Measurements from ENCODE around the gene TXK.
"Not testable (repeated sequence)": the region's sequence is repeated elsewhere in the genome, so short reads cannot be mapped to it uniquely, and the experiment has no call there.

Gene TXK

DNA sequence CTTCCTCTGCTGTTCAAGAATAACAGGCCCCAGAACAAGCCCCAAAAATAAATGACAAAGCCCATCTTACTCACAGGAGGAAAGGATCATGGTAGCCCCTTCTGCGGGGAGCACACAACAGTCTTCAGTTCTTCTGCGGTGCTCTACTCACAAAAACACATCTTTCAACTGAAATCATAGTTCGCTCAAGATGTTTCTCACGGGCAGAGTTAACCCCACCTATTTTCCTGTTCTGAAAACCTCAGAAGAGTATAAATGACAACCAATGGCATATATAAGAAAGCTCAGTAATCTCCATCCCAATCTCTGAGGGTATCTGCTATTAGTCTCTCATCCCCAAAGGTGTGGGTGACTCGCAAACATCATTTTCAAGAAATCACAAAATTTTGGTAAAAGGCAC, at the start of gene TXK:
TSS of gene TXK (minus strand) at position 170 of the 400 bp plus-strand sequence. CDS start at position 90, 80 bp downstream.
- DNase-seq, result no peak

DNA sequence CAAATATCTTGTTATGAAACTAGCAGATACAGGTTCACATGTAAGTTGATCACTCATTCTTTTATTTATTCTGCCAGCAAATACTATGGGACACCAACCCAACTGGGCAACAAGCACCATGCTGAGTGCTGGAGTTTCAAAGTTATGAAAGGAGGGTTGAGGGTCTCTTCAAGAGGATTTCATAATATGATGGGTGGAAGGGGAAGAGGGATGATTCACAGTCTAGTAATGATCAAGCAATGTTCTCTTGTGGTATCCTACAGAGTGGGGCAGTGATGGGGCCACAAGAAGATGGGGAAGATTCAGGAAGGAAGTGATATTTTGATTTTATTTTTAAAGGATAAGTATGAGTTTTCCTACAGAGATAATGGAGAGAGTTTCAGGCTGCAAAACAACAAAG, 46.2 kb upstream of the TXK start:
- DNase-seq, result peak; percentile 72

DNA sequence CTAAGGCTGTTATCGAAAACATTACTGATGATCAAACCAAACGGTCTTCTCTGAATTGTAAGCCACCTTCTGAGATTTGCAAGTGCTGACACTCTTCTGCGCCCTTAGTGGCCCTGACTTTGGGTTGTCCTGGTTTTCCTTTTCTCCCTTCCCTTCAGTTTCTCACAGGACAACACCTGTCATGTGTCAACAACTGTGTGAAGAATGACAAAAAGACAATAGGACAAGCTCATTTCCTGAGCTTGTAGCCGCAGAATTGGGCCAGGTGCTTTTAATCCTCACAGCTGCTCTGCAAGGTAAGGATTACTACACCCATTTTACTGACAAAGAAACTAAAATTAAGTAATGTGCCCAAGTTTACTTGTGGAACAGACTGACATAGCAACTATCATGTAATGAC, 44.9 kb upstream of the TXK start:
- no peak for DNase-seq

DNA sequence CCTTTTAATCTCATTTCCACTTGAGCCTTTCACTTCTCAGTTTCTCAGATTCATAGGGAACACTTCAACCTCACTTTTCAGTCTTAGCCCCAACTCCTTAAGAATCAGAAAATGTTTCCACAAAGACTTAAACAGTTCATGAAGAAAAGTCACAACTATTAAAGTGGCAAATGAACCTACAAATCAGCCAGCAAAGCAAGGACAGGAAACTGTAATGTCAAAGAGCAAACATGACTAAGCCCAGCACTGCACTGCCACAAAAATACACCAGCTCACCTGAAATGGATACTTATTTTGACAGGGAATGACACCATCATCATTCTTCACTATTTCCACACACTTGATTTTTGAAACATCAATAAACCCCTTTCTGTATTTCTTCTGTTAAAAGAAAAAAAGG, 41.8 kb upstream of the TXK start:
- DNase-seq, result no peak

DNA sequence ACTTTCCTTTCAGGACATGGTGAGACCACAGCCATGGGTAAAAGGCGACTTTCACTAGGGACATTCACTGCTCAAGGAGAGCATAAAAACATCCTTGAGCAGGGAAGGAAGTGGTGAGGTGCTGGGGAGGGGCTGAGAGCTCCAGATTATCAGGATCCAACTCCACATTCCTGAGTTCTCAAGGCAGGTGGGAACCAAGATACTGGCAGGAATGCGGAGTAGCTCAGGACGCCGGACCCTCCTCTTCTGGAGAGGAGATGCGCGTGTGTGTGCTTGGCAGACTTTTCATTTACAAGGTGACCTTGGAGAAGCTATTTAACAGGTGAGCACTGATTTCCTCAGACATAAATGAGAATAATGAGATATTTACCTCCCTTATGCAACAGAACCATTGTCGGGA, 41.3 kb upstream of the TXK start:
- no peak for DNase-seq

DNA sequence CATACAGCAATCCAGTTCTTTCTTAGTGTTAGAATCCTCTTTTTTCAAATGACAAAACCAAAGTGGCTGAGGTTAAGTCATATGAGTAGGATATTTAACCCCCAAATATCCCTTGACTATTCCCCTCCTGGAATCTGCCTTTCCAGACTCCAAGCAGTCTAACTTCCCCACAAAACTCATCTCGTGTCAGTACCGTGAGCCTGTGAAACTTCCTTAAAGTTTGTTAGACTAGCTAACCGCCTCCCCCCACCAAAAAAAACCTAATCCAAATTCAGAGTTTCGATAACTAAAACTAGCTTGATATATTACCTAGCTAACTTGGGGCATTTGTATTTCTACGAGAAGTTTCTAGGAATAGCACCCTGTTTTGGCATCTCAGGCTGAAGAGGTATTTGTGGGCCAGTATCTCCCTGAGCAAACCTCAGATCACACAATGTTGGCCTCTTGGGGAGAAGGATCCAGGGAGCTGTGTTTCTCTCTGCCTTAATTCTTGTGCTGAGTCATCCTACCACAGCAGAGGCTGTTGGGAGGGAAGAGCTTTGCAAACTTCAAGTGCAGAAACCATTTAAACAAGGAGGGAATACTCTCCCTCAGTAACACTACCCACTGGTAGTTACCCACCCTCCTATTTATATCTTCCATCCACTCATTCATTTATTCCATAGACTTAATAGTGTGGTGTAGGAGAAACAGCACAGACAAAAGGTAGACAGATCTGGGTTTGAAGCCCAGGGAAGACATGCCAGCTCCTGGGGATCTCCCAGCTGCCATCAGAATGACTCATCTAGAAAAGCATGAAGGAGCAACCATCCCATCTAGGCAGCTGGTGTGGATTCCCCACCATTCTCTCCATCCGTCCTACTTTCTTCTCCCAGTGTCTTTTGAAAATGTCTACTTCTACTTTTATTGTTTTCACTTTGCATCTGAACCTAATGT, 39.3 kb upstream of the TXK start:
- no peak for DNase-seq

- DNase-seq, result no peak
Observed at GRCh38 chr4:48172651-48173050, 38.6 kb upstream of the TXK start.

- no peak for DNase-seq
Observed at GRCh38 chr4:48169636-48170035, 35.6 kb upstream of the TXK start.

- DNase-seq, result no peak
Observed at GRCh38 chr4:48167538-48168263, 33.7 kb upstream of the TXK start.

DNA sequence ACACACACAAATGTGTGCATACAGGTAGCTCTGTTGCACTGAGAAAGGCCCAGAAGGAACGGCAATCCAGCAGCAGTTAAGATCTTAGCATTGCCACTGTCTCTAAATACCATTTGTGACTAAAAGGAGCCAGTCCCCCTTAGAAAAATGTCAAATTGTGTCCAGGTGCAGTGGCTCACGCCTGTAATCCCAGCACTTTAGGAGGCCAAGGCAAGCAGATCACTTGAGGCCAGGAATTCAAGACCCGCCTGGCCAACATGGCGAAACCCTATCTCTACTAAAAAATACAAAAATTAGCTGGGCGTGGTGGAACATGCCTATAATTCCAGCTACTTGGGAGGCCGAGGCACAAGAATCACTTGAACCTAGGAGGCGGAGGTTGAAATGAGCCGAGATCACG, 30.5 kb upstream of the TXK start:
- DNase-seq, result not testable (repeated sequence)

DNA sequence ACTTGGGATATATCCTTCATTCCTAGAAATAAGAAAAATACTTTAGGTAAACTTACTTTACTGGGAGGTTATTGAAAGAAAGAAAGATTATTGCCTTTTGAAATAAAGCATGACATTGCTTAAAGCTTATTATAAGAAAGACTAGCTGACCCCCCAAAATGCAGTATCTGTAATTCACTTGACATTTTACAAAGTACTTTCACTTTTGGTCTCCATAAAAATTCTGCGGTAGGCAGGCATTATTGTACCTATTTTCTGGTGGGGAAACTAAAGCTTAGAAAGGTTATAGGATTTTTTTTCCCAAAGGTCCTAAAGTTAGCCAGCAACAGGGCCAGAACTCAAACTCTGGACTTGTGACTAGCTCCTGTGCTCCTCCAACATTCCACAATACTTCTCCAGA, 29.7 kb upstream of the TXK start:
- no peak for DNase-seq

GRCh38 chr4:48162162-48162561, 28.1 kb upstream of the TXK start:
- no peak for DNase-seq

DNA sequence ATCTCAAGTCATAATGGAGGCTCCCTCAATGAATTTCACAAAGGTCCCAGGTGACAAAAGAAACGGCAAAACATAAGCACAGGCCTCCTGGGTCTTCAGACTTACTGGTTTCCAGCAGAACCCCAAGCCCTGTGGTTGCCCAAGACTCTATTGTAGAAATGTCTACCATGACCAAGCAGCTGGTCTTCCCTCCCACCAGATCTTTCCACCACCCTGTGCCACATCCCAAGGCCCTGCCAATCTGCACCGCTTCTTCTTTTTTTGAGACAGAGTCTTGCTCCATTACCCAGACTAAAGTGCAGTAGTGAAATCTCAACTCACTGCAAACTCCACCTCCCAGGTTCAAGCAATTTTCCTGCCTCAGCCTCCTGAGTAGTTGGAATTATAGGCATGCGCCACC, 23.2 kb upstream of the TXK start:
- no peak for DNase-seq

- no peak for DNase-seq
Observed at GRCh38 chr4:48156423-48156822, 22.4 kb upstream of the TXK start.

GRCh38 chr4:48153791-48154550, 19.9 kb upstream of the TXK start:
- no peak for DNase-seq

DNA sequence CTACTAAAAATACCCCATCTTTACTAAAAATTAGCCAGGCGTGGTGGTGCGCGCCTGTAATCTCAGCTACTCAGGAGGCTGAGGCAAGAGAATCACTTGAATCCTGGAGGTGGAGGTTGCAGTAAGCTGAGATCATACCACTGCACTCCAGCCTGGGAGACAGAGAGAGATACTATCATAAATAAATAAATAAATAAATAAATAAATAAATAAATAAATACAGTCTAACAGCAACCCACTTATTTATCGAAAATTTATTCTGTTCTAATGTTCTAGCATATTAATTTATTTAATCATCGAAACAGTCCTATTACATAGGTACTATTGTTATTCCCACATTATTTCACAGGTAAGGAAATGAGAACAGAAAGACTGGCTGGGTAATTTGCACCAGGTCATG, 18.2 kb upstream of the TXK start:
- no peak for DNase-seq

DNA sequence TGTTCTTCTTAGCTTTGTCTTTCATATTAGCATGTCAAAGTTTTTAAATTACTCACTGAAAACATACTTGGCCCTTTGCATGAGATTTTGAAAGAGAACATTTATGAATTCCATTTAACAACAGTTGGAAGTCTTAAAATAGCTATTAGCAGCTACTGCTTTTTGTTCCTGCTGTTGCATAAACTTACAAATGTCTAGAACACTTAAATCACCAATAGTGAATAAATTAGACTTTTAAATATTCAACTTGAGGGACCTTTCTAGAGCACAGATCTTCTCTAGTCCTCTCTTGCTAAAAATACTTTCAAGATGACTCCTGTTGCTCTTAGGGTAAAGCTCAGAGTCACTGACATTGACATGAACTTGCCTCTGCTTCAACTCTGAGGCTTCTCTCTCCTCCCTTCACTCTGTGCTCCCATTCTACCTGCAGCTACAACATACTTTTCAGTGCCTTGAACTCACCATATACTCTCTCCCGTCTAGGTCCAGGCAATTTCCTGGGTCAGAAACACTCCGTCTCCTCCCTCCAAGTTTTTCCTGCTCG, 15.8 kb upstream of the TXK start:
- DNase-seq, result no peak

- no peak for DNase-seq
Observed at GRCh38 chr4:48147621-48148020, 13.6 kb upstream of the TXK start.

DNA sequence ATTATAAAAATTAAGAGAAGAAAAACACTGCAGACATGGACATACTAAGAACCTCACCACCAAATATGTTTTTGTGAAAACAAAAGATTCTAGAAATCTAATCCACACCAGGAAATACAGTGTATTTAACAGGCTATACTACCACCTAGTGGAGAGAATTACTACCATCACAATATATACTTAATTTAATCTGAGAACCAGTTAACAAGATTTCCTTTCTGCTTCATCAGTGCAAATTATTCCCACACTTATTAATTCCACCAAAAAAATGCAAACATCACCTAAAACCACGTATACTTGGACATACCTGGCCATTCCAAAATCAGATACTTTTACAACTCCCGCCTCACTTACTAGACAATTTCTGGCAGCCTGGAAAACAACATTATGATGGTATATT, 7.0 kb upstream of the TXK start:
- DNase-seq, result no peak

DNA sequence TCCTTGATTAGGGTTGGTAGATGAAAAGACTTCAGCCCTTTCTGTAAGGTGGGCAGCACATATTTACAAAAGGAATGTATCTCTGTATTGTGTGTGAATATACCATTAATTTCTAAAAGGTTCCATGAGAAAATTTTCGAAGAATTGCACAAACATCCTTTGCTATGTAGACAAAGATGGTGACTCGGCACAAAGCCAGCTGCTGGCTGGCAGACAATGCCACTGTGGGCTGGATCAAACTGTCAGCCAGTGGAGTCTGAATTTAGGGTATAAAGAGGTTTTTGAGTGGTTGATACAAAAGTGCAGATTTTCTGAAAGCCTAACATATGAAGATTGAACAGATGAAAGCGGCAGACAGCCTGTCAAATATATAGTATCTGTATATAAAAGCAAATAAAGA, 5.6 kb upstream of the TXK start:
- no peak for DNase-seq

- no peak for DNase-seq
Observed at GRCh38 chr4:48138936-48139335, 4.9 kb upstream of the TXK start.

DNA sequence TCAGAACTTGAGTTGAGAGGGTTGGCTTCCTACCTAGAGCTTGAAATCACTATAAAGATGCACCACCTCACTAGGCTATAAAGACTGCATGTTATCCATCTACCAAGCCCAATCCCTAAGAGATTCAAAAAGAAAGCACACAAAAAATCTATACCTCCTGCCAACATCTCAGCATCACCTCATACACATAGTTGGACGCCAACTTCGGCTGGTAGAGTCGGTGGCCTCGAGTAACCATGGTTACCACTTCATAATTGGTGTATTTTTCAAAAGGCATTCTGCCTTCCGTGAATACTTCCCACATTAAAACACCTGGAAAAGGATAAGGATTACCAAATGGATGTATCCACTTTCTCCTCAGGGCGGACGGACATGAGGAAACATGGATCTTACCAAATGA, 4.5 kb upstream of the TXK start:
- DNase-seq, result no peak

GRCh38 chr4:48137846-48138245, 3.8 kb upstream of the TXK start:
- no peak for DNase-seq

All from SIG-M5 (cell line).